ENCODE data around the gene OMD.

DNA sequence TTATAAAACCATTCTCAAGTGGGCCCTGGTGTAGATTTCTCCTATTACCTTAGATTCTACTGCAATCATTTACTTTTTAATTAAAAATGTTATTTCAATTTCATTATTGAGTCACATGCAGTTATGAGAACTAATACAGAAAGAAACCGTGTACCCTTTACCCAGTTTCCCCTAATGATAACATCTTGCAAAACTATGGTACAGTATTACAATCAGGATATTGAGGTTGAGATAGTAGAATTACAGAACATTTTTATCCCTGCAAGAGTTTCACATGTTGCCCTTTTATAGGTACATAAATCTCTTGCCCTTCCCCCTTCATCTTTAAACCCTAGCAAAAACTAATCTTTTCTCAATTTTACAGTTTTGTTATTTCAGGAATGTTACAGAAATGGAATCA lies 11.0 kb upstream of the OMD start:
- TF ChIP-seq, protein P1, sequence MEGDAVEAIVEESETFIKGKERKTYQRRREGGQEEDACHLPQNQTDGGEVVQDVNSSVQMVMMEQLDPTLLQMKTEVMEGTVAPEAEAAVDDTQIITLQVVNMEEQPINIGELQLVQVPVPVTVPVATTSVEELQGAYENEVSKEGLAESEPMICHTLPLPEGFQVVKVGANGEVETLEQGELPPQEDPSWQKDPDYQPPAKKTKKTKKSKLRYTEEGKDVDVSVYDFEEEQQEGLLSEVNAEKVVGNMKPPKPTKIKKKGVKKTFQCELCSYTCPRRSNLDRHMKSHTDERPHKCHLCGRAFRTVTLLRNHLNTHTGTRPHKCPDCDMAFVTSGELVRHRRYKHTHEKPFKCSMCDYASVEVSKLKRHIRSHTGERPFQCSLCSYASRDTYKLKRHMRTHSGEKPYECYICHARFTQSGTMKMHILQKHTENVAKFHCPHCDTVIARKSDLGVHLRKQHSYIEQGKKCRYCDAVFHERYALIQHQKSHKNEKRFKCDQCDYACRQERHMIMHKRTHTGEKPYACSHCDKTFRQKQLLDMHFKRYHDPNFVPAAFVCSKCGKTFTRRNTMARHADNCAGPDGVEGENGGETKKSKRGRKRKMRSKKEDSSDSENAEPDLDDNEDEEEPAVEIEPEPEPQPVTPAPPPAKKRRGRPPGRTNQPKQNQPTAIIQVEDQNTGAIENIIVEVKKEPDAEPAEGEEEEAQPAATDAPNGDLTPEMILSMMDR (IDR thresholded peaks at IDR 0.05 in 2 of 3, conservative IDR thresholded peaks at IDR 0.05 in 1 of 3; ENCODE audit: borderline replicate concordance in 1 of 3, insufficient read depth in 1 of 3, low read depth in 2 of 3, low read length in 2 of 3): no peak
- TF ChIP-seq EZH2 (IDR thresholded peaks at IDR 0.05) (no peak), YY1 (IDR thresholded peaks at IDR 0.05; ENCODE audit: extremely low read depth, insufficient replicate concordance, low read depth, low read length) (no peak), ZNF274 (IDR thresholded peaks at IDR 0.05; ENCODE audit: low read depth, low read length) (no peak), ELF1 (IDR thresholded peaks at IDR 0.05; ENCODE audit: borderline replicate concordance, low read depth) (no peak), POLR2AphosphoS5 (IDR thresholded peaks at IDR 0.05; ENCODE audit: low read depth, low read length) (no peak)
- TF ChIP-seq, protein P2, sequence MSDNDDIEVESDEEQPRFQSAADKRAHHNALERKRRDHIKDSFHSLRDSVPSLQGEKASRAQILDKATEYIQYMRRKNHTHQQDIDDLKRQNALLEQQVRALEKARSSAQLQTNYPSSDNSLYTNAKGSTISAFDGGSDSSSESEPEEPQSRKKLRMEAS (IDR thresholded peaks at IDR 0.05): no peak
- TF ChIP-seq, protein P3, sequence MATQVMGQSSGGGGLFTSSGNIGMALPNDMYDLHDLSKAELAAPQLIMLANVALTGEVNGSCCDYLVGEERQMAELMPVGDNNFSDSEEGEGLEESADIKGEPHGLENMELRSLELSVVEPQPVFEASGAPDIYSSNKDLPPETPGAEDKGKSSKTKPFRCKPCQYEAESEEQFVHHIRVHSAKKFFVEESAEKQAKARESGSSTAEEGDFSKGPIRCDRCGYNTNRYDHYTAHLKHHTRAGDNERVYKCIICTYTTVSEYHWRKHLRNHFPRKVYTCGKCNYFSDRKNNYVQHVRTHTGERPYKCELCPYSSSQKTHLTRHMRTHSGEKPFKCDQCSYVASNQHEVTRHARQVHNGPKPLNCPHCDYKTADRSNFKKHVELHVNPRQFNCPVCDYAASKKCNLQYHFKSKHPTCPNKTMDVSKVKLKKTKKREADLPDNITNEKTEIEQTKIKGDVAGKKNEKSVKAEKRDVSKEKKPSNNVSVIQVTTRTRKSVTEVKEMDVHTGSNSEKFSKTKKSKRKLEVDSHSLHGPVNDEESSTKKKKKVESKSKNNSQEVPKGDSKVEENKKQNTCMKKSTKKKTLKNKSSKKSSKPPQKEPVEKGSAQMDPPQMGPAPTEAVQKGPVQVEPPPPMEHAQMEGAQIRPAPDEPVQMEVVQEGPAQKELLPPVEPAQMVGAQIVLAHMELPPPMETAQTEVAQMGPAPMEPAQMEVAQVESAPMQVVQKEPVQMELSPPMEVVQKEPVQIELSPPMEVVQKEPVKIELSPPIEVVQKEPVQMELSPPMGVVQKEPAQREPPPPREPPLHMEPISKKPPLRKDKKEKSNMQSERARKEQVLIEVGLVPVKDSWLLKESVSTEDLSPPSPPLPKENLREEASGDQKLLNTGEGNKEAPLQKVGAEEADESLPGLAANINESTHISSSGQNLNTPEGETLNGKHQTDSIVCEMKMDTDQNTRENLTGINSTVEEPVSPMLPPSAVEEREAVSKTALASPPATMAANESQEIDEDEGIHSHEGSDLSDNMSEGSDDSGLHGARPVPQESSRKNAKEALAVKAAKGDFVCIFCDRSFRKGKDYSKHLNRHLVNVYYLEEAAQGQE (IDR thresholded peaks at IDR 0.05; ENCODE audit: low read depth): no peak
